Daoy (cell line): ENCODE results near the gene MYL10. TPM values are rescaled to one million over a fixed set of nuclear protein-coding genes. Genes with fewer than 3 reads are reported as not detected.

Experiments
- DNase-seq: peaks from one replicate; pipeline ENCODE4 v3.0.0-alpha.2; 2015; ENCODE audit warnings: low read depth
- total RNA-seq: library from RNA; depleted of rRNA; stranded (reverse); fragments of >200 nt; shearing (Covaris generic); gene quantifications from 2 replicates; pipeline ENCODE4 v1.2.3, GENCODE V29; 2014; rRNA removed

The MYL10 gene
- total RNA-seq, 1 experiment from 2014 or later = not detected

GRCh38 chr7:101567230-101567629 is 61.9 kb downstream of the MYL10 start:
- no peak for DNase-seq

- no peak for DNase-seq
Observed at GRCh38 chr7:101565601-101566209, 63.4 kb downstream of the MYL10 start.

- DNase-seq = peak; percentile 84
Observed at GRCh38 chr7:101564778-101565211, 64.3 kb downstream of the MYL10 start.

GRCh38 chr7:101563943-101564777 is 64.9 kb downstream of the MYL10 start:
- DNase-seq = no peak

Other genes starting within 250 kb of the MYL10 start
- gene CUX1, start 188.3 kb upstream of the MYL10 start, total RNA-seq = 16.3 and 30.3 TPM in 2 replicates